ENCODE measurements around the gene KRTAP5-6.

GRCh38 chr11:1668911-1669473 lies 28.0 kb upstream of the KRTAP5-6 start:
- TF ChIP-seq CTCF (IDR thresholded peaks at IDR 0.05) (no peak), POLR2AphosphoS5 (IDR thresholded peaks at IDR 0.05) (no peak), POLR2A (IDR thresholded peaks at IDR 0.05) (no peak), EP300 (IDR thresholded peaks at IDR 0.05) (no peak)

All from stomach (tissue), 4 donors.